Endodermal cell (in vitro differentiated cells): ENCODE results near the gene CDCP2. TPM values are rescaled to one million over a fixed set of nuclear protein-coding genes. Genes with fewer than 3 reads are reported as not detected.

Source experiments
- DNase-seq: peaks from one replicate; pipeline ENCODE4 v3.0.0-alpha.2; 2017
- H3K27ac ChIP-seq: 2 replicates; pipeline ENCODE4 v1.5.1; 2013; ENCODE audit warnings: mild to moderate bottlenecking, low read depth, low read length, moderate library complexity
- H3K27me3 ChIP-seq: 2 replicates; pipeline ENCODE4 v1.6.1; 2013; ENCODE audit warnings: mild to moderate bottlenecking, low read length, moderate library complexity; ENCODE audit not compliant: insufficient read depth, control insufficient read depth, poor library complexity, severe bottlenecking
- H3K36me3 ChIP-seq: 2 replicates; pipeline ENCODE4 v1.7.0; 2013; ENCODE audit warnings: mild to moderate bottlenecking, low read length, moderate library complexity; ENCODE audit not compliant: control insufficient read depth, insufficient read depth
- H3K4me1 ChIP-seq: one replicate; pipeline ENCODE4 v1.7.0; 2013; ENCODE audit warnings: low read length; ENCODE audit not compliant: control insufficient read depth, insufficient read depth
- H3K4me3 ChIP-seq: 2 replicates; pipeline ENCODE4 v1.5.1; 2013; ENCODE audit warnings: mild to moderate bottlenecking, low read length, moderate library complexity
- H3K9ac ChIP-seq: 2 replicates; pipeline ENCODE4 v1.6.1; 2013; ENCODE audit warnings: mild to moderate bottlenecking, low read length, moderate library complexity; ENCODE audit not compliant: poor library complexity, severe bottlenecking; ENCODE audit errors: extremely low read depth
- H3K9me3 ChIP-seq: 2 replicates; pipeline ENCODE4 v1.6.1; 2013; ENCODE audit warnings: mild to moderate bottlenecking, low read length, moderate library complexity; ENCODE audit not compliant: control insufficient read depth
- H3K27ac Mint-ChIP-seq: 2 replicates; pipeline ENCODE4 v1.8.0; 2020; ENCODE audit warnings: mixed read lengths
- H3K27me3 Mint-ChIP-seq: 2 replicates; pipeline ENCODE4 v1.8.0; 2021; ENCODE audit warnings: mild to moderate bottlenecking, mixed read lengths; ENCODE audit not compliant: insufficient read depth
- H3K36me3 Mint-ChIP-seq: 2 replicates; pipeline ENCODE4 v1.8.0; 2020; ENCODE audit warnings: low read depth, mixed read lengths
- H3K4me1 Mint-ChIP-seq: 2 replicates; pipeline ENCODE4 v1.8.0; 2020; ENCODE audit warnings: mixed read lengths
- H3K4me3 Mint-ChIP-seq: 2 replicates; pipeline ENCODE4 v1.8.0; 2020; ENCODE audit warnings: mild to moderate bottlenecking, moderate library complexity, mixed read lengths
- H3K9me3 Mint-ChIP-seq: 2 replicates; pipeline ENCODE4 v1.8.0; 2020; ENCODE audit warnings: mild to moderate bottlenecking, mixed read lengths
- WGBS, 2 experiments: methylation state at CpG; one replicate each; pipeline versions ENCODE4 v1.1.5 to v1.1.7; 2013; ENCODE audit warnings: missing lambda C conversion rate in 2 of 2, mixed read lengths in 1 of 2; ENCODE audit not compliant: insufficient coverage in 1 of 2, insufficient read length in 1 of 2; 5-methylcytosine and 5-hydroxymethylcytosine counted together
- total RNA-seq, 2 donors: library from RNA; stranded (reverse); fragmentation: NEBNext Ultra II Directional in 1 of 2; extraction: Animal tissue kit (Norgen Biotek cat#: 25700) in 1 of 2; gene quantifications; 2 replicates in 1 of 2; 3 replicates in 1 of 2; pipeline ENCODE4 v1.2.1, GENCODE V29; 2021
- TF ChIP-seq, protein P1 (sequence below): fragments of 200-600 bp; sonication (generic); conservative IDR thresholded peaks from 2 replicates; pipeline ENCODE4 v1.5.0; 2021; ENCODE audit warnings: antibody characterized with exemption, mild to moderate bottlenecking

CDCP2 gene
- total RNA-seq, 2 donors from 2014 or later: not detected

DNA sequence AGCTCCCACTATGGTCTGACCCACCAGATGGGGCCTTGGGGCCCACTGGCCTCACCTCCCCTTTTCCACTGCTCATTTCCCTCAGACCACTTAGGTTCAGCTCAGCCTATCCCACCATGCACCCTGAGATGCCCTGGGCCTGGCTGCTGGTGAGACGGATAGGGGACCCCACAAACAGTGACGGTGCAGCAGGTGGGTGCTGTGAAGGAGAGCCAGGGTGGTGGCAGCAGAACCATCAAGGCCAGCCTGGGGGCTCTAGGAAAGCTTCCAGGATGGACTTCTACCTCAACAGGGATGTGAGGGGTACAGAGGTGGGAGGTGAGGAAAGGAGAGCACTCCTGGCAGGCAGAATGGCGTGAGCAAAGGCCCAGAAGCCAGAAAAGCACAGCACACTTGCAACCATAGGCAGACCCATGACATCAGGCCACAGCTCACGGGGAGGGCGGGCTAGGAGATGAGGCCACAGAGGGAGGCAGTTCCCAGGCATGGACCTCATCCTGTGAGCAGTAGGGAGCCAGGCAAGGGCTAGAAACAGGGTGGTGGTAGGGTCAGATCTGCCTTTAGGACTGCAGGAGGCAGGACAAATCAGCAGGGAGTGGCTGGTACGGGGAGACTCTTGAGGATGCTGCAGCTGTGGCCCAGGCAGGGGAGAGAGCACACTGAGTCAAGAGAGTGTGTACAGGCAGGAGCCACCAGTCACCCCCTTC, 24.0 kb upstream of the CDCP2 start:
- Histone ChIP-seq H3K27me3 (no peaks in the 10 kb centered on the region), H3K9ac (no peak overlapping the region), H3K4me1 (peaks cover 2% of the 10 kb centered on the region), H3K27ac (no peak overlapping the region), H3K9me3 (no peaks in the 10 kb centered on the region), H3K36me3 (no peaks in the 10 kb centered on the region), H3K4me3 (no peak overlapping the region)
- Mint-ChIP-seq H3K27ac (no peak overlapping the region), H3K4me1 (peaks cover 5% of the 10 kb centered on the region), H3K27me3 (no peaks in the 10 kb centered on the region), H3K9me3 (no peaks in the 10 kb centered on the region), H3K4me3 (no peak overlapping the region), H3K36me3 (peaks cover 5% of the 10 kb centered on the region)
- TF ChIP-seq, protein P1, sequence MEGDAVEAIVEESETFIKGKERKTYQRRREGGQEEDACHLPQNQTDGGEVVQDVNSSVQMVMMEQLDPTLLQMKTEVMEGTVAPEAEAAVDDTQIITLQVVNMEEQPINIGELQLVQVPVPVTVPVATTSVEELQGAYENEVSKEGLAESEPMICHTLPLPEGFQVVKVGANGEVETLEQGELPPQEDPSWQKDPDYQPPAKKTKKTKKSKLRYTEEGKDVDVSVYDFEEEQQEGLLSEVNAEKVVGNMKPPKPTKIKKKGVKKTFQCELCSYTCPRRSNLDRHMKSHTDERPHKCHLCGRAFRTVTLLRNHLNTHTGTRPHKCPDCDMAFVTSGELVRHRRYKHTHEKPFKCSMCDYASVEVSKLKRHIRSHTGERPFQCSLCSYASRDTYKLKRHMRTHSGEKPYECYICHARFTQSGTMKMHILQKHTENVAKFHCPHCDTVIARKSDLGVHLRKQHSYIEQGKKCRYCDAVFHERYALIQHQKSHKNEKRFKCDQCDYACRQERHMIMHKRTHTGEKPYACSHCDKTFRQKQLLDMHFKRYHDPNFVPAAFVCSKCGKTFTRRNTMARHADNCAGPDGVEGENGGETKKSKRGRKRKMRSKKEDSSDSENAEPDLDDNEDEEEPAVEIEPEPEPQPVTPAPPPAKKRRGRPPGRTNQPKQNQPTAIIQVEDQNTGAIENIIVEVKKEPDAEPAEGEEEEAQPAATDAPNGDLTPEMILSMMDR: no peak
- WGBS, 2 experiments: 91 to 100% methylated on average over 2 to 6 of the region's 6 CpGs
- no peak for DNase-seq

GRCh38 chr1:54174106-54174505, 21.3 kb upstream of the CDCP2 start:
- TF ChIP-seq, protein P1: no peak
- H3K4me3 ChIP-seq: no peak overlapping the region
- H3K36me3 Mint-ChIP-seq: no peaks in the 10 kb centered on the region
- no peak overlapping the region for H3K4me3 Mint-ChIP-seq
- WGBS, 2 experiments: 83 to 93% methylated on average over 4 of the region's 4 CpGs
- H3K9ac ChIP-seq: no peak overlapping the region
- no peaks in the 10 kb centered on the region for H3K9me3 Mint-ChIP-seq
- H3K9me3 ChIP-seq: no peaks in the 10 kb centered on the region
- H3K27ac ChIP-seq: peak overlapping the region; percentile 38
- no peaks in the 10 kb centered on the region for H3K4me1 ChIP-seq
- H3K27ac Mint-ChIP-seq: no peak overlapping the region
- H3K36me3 ChIP-seq: no peaks in the 10 kb centered on the region
- H3K27me3 ChIP-seq: no peaks in the 10 kb centered on the region
- H3K27me3 Mint-ChIP-seq: no peaks in the 10 kb centered on the region
- H3K4me1 Mint-ChIP-seq: no peaks in the 10 kb centered on the region
- no peak for DNase-seq

- no peaks in the 10 kb centered on the region for H3K4me1 Mint-ChIP-seq
- H3K9me3 Mint-ChIP-seq: no peaks in the 10 kb centered on the region
- DNase-seq: no peak
- H3K27ac ChIP-seq: peak overlapping the region; percentile 38
- H3K27me3 ChIP-seq: no peaks in the 10 kb centered on the region
- H3K36me3 ChIP-seq: no peaks in the 10 kb centered on the region
- no peaks in the 10 kb centered on the region for H3K9me3 ChIP-seq
- H3K4me3 ChIP-seq: no peak overlapping the region
- H3K27ac Mint-ChIP-seq: no peak overlapping the region
- H3K36me3 Mint-ChIP-seq: no peaks in the 10 kb centered on the region
- H3K4me1 ChIP-seq: no peaks in the 10 kb centered on the region
- H3K4me3 Mint-ChIP-seq: no peak overlapping the region
- H3K9ac ChIP-seq: no peak overlapping the region
- 80 to 81% methylated on average over 2 to 9 of the region's 9 CpGs for WGBS, 2 experiments
- H3K27me3 Mint-ChIP-seq: no peaks in the 10 kb centered on the region
- TF ChIP-seq, protein P1: no peak
These were observed 20.9 kb upstream of the CDCP2 start for GRCh38 chr1:54173681-54174080.
